CD4-positive, alpha-beta memory T cell (primary cell): ENCODE measurements around the gene MAPK8IP3. TPM values are rescaled to one million over a fixed set of nuclear protein-coding genes. Genes with fewer than 3 reads are reported as not detected.
"Not testable (repeated sequence)": the region's sequence is repeated elsewhere in the genome, so short reads cannot be mapped to it uniquely, and the experiment has no call there.

Experiments used
- CTCF ChIA-PET: fragments of 350-600 bp; sonication (Branson Sonifier 250); formaldehyde crosslinking; loops from one replicate; lab custom pipeline; 2021; ENCODE audit warnings: inconsistent platforms; ENCODE audit not compliant: partially characterized antibody; lab: Charles Lee
- POLR2A ChIA-PET: fragments of 350-600 bp; sonication (Branson Sonifier 250); formaldehyde crosslinking; loops from one replicate; lab custom pipeline; 2021; ENCODE audit not compliant: partially characterized antibody; lab: Charles Lee
- DNase-seq, 5 donors: peaks; one replicate each; pipeline versions ENCODE4 v3.0.0 to v3.0.0-alpha.2; 2020 to 2022; ENCODE audit warnings: mixed read lengths in 1 of 5
- H3K27ac ChIP-seq: one replicate; pipeline ENCODE4 v1.7.0; 2013; ENCODE audit warnings: low read depth, low read length
- H3K27me3 ChIP-seq: 2 replicates; pipeline ENCODE4 v1.7.0; 2013; ENCODE audit warnings: mild to moderate bottlenecking, low read length, moderate library complexity; ENCODE audit not compliant: insufficient read depth
- H3K36me3 ChIP-seq: 2 replicates; pipeline ENCODE4 v1.7.0; 2013; ENCODE audit warnings: mild to moderate bottlenecking, low read length, moderate library complexity; ENCODE audit not compliant: insufficient read depth
- H3K4me1 ChIP-seq: 2 replicates; pipeline ENCODE4 v1.7.0; 2013; ENCODE audit warnings: mild to moderate bottlenecking, low read length, moderate library complexity; ENCODE audit not compliant: insufficient read depth
- H3K4me3 ChIP-seq, 2 donors: one replicate each; pipeline ENCODE4 v1.7.0; 2013; ENCODE audit warnings: low read length in 2 of 2, mild to moderate bottlenecking in 1 of 2
- H3K9me3 ChIP-seq, 2 donors: one replicate each; pipeline ENCODE4 v1.7.0; 2013; ENCODE audit warnings: low read length in 2 of 2, control low read depth in 1 of 2; ENCODE audit not compliant: control insufficient read depth in 1 of 2
- H3K27ac Mint-ChIP-seq, 7 donors: one replicate each; pipeline ENCODE4 v1.8.0; 2020 to 2021; ENCODE audit warnings: mixed read lengths in 7 of 7, mild to moderate bottlenecking in 6 of 7, inconsistent platforms in 3 of 7, moderate library complexity in 3 of 7
- H3K27me3 Mint-ChIP-seq, 2 donors: one replicate each; pipeline ENCODE4 v1.8.0; 2020 to 2021; ENCODE audit warnings: mixed read lengths in 2 of 2
- H3K36me3 Mint-ChIP-seq, 2 donors: one replicate each; pipeline ENCODE4 v1.8.0; 2020 to 2021; ENCODE audit warnings: mixed read lengths in 2 of 2, inconsistent platforms in 1 of 2, mild to moderate bottlenecking in 1 of 2
- H3K4me1 Mint-ChIP-seq, 4 donors: one replicate each; pipeline ENCODE4 v1.8.0; 2020 to 2021; ENCODE audit warnings: mixed read lengths in 4 of 4, mild to moderate bottlenecking in 1 of 4
- H3K4me3 Mint-ChIP-seq, 8 donors: one replicate each; pipeline ENCODE4 v1.8.0; 2020 to 2021; ENCODE audit warnings: mixed read lengths in 8 of 8, mild to moderate bottlenecking in 7 of 8, moderate library complexity in 6 of 8, inconsistent platforms in 3 of 8
- H3K9me3 Mint-ChIP-seq, 8 donors: one replicate each; pipeline ENCODE4 v1.8.0; 2020 to 2021; ENCODE audit warnings: mixed read lengths in 8 of 8, mild to moderate bottlenecking in 5 of 8, inconsistent platforms in 3 of 8, moderate library complexity in 1 of 8
- intact Hi-C: fragments of 100-400 bp; cut with micrococcal nuclease; formaldehyde crosslinking; loops from one replicate; pipeline ENCODE4 v1.15.1; 2023
- polyA plus RNA-seq, 2 donors: library from polyadenylated mRNA; unstranded; fragments of 300-500 nt; fragmentation: Illumina TruSeq; gene quantifications; one replicate each; pipeline ENCODE4 v1.2.3, GENCODE V29; 2021
- total RNA-seq, 2 experiments: library from RNA; stranded (reverse); gene quantifications; one replicate each; pipeline ENCODE4 v1.2.3, GENCODE V29; 2021

Gene MAPK8IP3
- total and polyA plus RNA-seq, 4 experiments from 2014 or later = 0.86 to 248 (median 121) TPM

- DNase-seq, H3K36me3 Mint-ChIP-seq, H3K4me3 Mint-ChIP-seq, H3K4me3 ChIP-seq, H3K27me3 Mint-ChIP-seq, H3K9me3 ChIP-seq, H3K36me3 ChIP-seq, H3K27me3 ChIP-seq, H3K9me3 Mint-ChIP-seq, H3K27ac ChIP-seq, intact Hi-C loops: not testable (repeated sequence)
- ChIA-PET CTCF (interaction anchor here (1.0 kb wide), 1 partner anchor 12 kb away, joined by 4 read pairs; the partner anchor contains the start of gene MAPK8IP3), POLR2A (interaction anchor here (1.2 kb wide), 1 partner anchor 12 kb away, joined by 5 read pairs; the partner anchor contains the start of gene MAPK8IP3)
- Mint-ChIP-seq H3K4me1 (peaks cover 14 to 44% (median 24%) of the 10 kb centered on the region in 4 donors), H3K27ac (peak overlapping the region in 3 of 7 donors; percentile 12 to 47 (median 42))
- H3K4me1 ChIP-seq = peaks cover 20% of the 10 kb centered on the region
Measured at GRCh38 chr16:1718236-1718635, 12.2 kb downstream of the MAPK8IP3 start.

GRCh38 chr16:1719559-1720229 is 13.7 kb downstream of the MAPK8IP3 start:
- H3K4me1 Mint-ChIP-seq = peaks cover 17 to 45% (median 30%) of the 10 kb centered on the region in 4 donors

GRCh38 chr16:1721372-1721771 is 15.4 kb downstream of the MAPK8IP3 start:
- Histone ChIP-seq H3K27me3 (no peaks in the 10 kb centered on the region), H3K27ac (no peak overlapping the region), H3K36me3 (peaks cover 7% of the 10 kb centered on the region), H3K4me3 (no peak overlapping the region), H3K4me1 (peaks cover 29% of the 10 kb centered on the region), H3K9me3 (no peaks in the 10 kb centered on the region)
- ChIA-PET CTCF (interaction anchor here (0.9 to 1.8 kb wide), 2 partner anchors 61 to 358 kb away, joined by 3 to 5 read pairs; partner anchors contain the start of genes NUBP2 and SPSB3), POLR2A (interaction anchor here (0.7 to 1.2 kb wide), 2 partner anchors 10 to 751 kb away, joined by 3 to 6 read pairs; no protein-coding TSS in a partner anchor)
- Mint-ChIP-seq H3K4me1 (peaks cover 15 to 40% (median 24%) of the 10 kb centered on the region in 4 donors), H3K4me3 (peak overlapping the region in 1 of 8 donors; percentile 15), H3K9me3 (no peaks in the 10 kb centered on the region), H3K27me3 (no peaks in the 10 kb centered on the region), H3K36me3 (peaks cover 0 to 14% of the 10 kb centered on the region in 2 donors), H3K27ac (peak overlapping the region in 4 of 7 donors; percentile 46 to 94 (median 62))
- intact Hi-C loops = no loop called here
- no peak for DNase-seq

More at GRCh38 chr16:1719559-1720229, 13.7 kb downstream of the MAPK8IP3 start:
- H3K27me3 Mint-ChIP-seq, intact Hi-C loops, H3K4me3 ChIP-seq, H3K27me3 ChIP-seq, H3K36me3 ChIP-seq, H3K9me3 Mint-ChIP-seq, H3K9me3 ChIP-seq, H3K36me3 Mint-ChIP-seq, H3K27ac ChIP-seq: not testable (repeated sequence)
- CTCF ChIA-PET = interaction anchor here (1.1 to 1.8 kb wide), 3 partner anchors 12 to 356 kb away, joined by 4 to 5 read pairs (median 4); partner anchors contain the start of gene MAPK8IP3
- peak in 2 of 5 donors; percentile 12 to 27 for DNase-seq
- POLR2A ChIA-PET = interaction anchor here (1.5 kb wide), 1 partner anchor 8 kb away, joined by 4 read pairs; no protein-coding TSS in a partner anchor
- peak overlapping the region in 1 of 8 donors; percentile 46 for H3K4me3 Mint-ChIP-seq
- H3K4me1 ChIP-seq = peaks cover 29% of the 10 kb centered on the region
- peak overlapping the region in 5 of 7 donors; percentile 29 to 77 (median 37) for H3K27ac Mint-ChIP-seq

- no peaks in the 10 kb centered on the region for H3K27me3 ChIP-seq
- Mint-ChIP-seq H3K9me3 (no peaks in the 10 kb centered on the region), H3K4me1 (peaks cover 21 to 39% (median 29%) of the 10 kb centered on the region in 4 donors), H3K36me3 (peaks cover 11 to 26% of the 10 kb centered on the region in 2 donors), H3K27me3 (no peaks in the 10 kb centered on the region), H3K27ac (peak overlapping the region; percentile 24 to 84 (median 65)), H3K4me3 (peak overlapping the region in 4 of 8 donors; percentile 11 to 51 (median 38))
- peaks cover 29% of the 10 kb centered on the region for H3K4me1 ChIP-seq
- no peak overlapping the region for H3K4me3 ChIP-seq
- CTCF ChIA-PET = interaction anchor here (0.7 to 1.5 kb wide), 10 partner anchors 8 to 90 kb away, joined by 3 to 5 read pairs (median 4); partner anchors contain the start of genes JPT2, NUBP2 and SPSB3
- peaks cover 23% of the 10 kb centered on the region for H3K36me3 ChIP-seq
- H3K9me3 ChIP-seq = no peaks in the 10 kb centered on the region
- no peak overlapping the region for H3K27ac ChIP-seq
- DNase-seq = peak in 4 of 5 donors; percentile 35 to 52 (median 42)
- intact Hi-C loops = no loop called here
- POLR2A ChIA-PET = interaction anchor here (0.6 to 0.7 kb wide), 2 partner anchors 12 to 321 kb away, joined by 3 read pairs; no protein-coding TSS in a partner anchor
Measured at GRCh38 chr16:1723450-1724147, 17.6 kb downstream of the MAPK8IP3 start.

GRCh38 chr16:1724491-1724890 is 18.5 kb downstream of the MAPK8IP3 start:
- Mint-ChIP-seq H3K27ac (no peak overlapping the region), H3K4me3 (no peak overlapping the region), H3K27me3 (no peaks in the 10 kb centered on the region), H3K9me3 (no peaks in the 10 kb centered on the region), H3K4me1 (peaks cover 20 to 31% (median 25%) of the 10 kb centered on the region in 4 donors), H3K36me3 (peaks cover 11 to 33% of the 10 kb centered on the region in 2 donors)
- CTCF ChIA-PET = interaction anchor here (1.0 to 1.5 kb wide), 3 partner anchors 9 to 361 kb away, joined by 3 to 4 read pairs (median 3); no protein-coding TSS in a partner anchor
- Histone ChIP-seq H3K4me1 (peaks cover 29% of the 10 kb centered on the region), H3K36me3 (peaks cover 30% of the 10 kb centered on the region), H3K4me3 (no peak overlapping the region), H3K9me3 (no peaks in the 10 kb centered on the region), H3K27me3 (no peaks in the 10 kb centered on the region), H3K27ac (no peak overlapping the region)
- intact Hi-C loops = no loop called here
- no peak for DNase-seq
- POLR2A ChIA-PET = interaction anchor here (1.2 kb wide), 1 partner anchor 47 kb away, joined by 3 read pairs; the partner anchor contains the start of gene JPT2

- ChIA-PET POLR2A (interaction anchor here (1.1 kb wide), 1 partner anchor 21 kb away, joined by 3 read pairs; the partner anchor contains the start of gene MAPK8IP3), CTCF (no interaction called here)
- Histone ChIP-seq H3K4me1 (peaks cover 23% of the 10 kb centered on the region), H3K27me3 (no peaks in the 10 kb centered on the region), H3K36me3 (peaks cover 30% of the 10 kb centered on the region), H3K4me3 (no peak overlapping the region), H3K27ac (no peak overlapping the region), H3K9me3 (no peaks in the 10 kb centered on the region)
- H3K9me3 Mint-ChIP-seq = no peaks in the 10 kb centered on the region
- peak overlapping the region in 5 of 7 donors; percentile 30 to 71 (median 42) for H3K27ac Mint-ChIP-seq
- peaks cover 11 to 39% of the 10 kb centered on the region in 2 donors for H3K36me3 Mint-ChIP-seq
- no peaks in the 10 kb centered on the region for H3K27me3 Mint-ChIP-seq
- peaks cover 18 to 21% (median 19%) of the 10 kb centered on the region in 4 donors for H3K4me1 Mint-ChIP-seq
- H3K4me3 Mint-ChIP-seq = peak overlapping the region in 1 of 8 donors; percentile 39
- intact Hi-C loops = no loop called here
- DNase-seq = no peak
Measured at GRCh38 chr16:1726661-1727502, 20.9 kb downstream of the MAPK8IP3 start.
